Neuronal stem cell (in vitro differentiated cells): ENCODE measurements around the gene EIF6.
"Not testable (repeated sequence)": the region's sequence is repeated elsewhere in the genome, so short reads cannot be mapped to it uniquely, and the experiment has no call there.

Source experiments
- DNase-seq: peaks from one replicate; pipeline ENCODE4 v3.0.0-alpha.2; 2013; ENCODE audit warnings: low spot score
- H2AFZ ChIP-seq: one replicate; pipeline ENCODE4 v1.6.1; 2013; ENCODE audit warnings: mild to moderate bottlenecking, low read length, inconsistent platforms
- H2AK5ac ChIP-seq: 2 replicates; pipeline ENCODE4 v1.6.1; 2013; ENCODE audit warnings: low read depth, mild to moderate bottlenecking, inconsistent platforms, low read length, moderate library complexity, mixed read lengths
- H2BK120ac ChIP-seq: 2 replicates; pipeline ENCODE4 v1.6.1; 2013; ENCODE audit warnings: low read depth, mild to moderate bottlenecking, inconsistent platforms, low read length, moderate library complexity, mixed read lengths
- H2BK12ac ChIP-seq: one replicate; pipeline ENCODE4 v1.6.1; 2013; ENCODE audit warnings: low read length, inconsistent platforms
- H2BK15ac ChIP-seq: 2 replicates; pipeline ENCODE4 v1.6.1; 2013; ENCODE audit warnings: mild to moderate bottlenecking, low read length, inconsistent platforms, mixed read lengths
- H2BK5ac ChIP-seq: one replicate; pipeline ENCODE4 v1.6.1; 2013; ENCODE audit warnings: inconsistent platforms, mild to moderate bottlenecking, low read length, moderate library complexity
- H3K14ac ChIP-seq: one replicate; pipeline ENCODE4 v1.6.1; 2013; ENCODE audit warnings: low read length, inconsistent platforms
- H3K18ac ChIP-seq: 2 replicates; pipeline ENCODE4 v1.6.1; 2013; ENCODE audit warnings: low read length, inconsistent platforms
- H3K23ac ChIP-seq: 2 replicates; pipeline ENCODE4 v1.6.1; 2013; ENCODE audit warnings: low read depth, mild to moderate bottlenecking, mixed read lengths, low read length, inconsistent platforms; ENCODE audit not compliant: poor library complexity
- H3K27ac ChIP-seq: replicated peaks from 3 replicates; pipeline ENCODE4 v1.5.1; 2013; ENCODE audit warnings: low read length, inconsistent platforms
- H3K27me3 ChIP-seq, 3 experiments: 2 replicates each; pipeline ENCODE4 v1.6.1; 2013; ENCODE audit warnings: low read length in 3 of 3, mild to moderate bottlenecking in 2 of 3, inconsistent platforms in 1 of 3, low read depth in 1 of 3, mixed read lengths in 1 of 3, moderate library complexity in 1 of 3; ENCODE audit not compliant: control insufficient read depth in 3 of 3, insufficient read depth in 3 of 3
- H3K36me3 ChIP-seq, 2 donors: replicated peaks in 1 of 2; 2 replicates each; pipeline ENCODE4 v1.6.1; 2013; ENCODE audit warnings: low read length in 2 of 2; ENCODE audit not compliant: control insufficient read depth in 2 of 2, insufficient read depth in 2 of 2
- H3K4ac ChIP-seq: 2 replicates; pipeline ENCODE4 v1.6.1; 2013; ENCODE audit warnings: inconsistent platforms, mild to moderate bottlenecking, low read length, moderate library complexity
- H3K4me1 ChIP-seq, 2 donors: 1 replicate in 1 of 2; 2 replicates in 1 of 2; pipeline ENCODE4 v1.6.1; 2013; ENCODE audit warnings: low read length in 2 of 2, low read depth in 1 of 2; ENCODE audit not compliant: control insufficient read depth in 2 of 2, insufficient read depth in 1 of 2
- H3K4me2 ChIP-seq: one replicate; pipeline ENCODE4 v1.6.1; 2013; ENCODE audit warnings: mild to moderate bottlenecking, low read length, inconsistent platforms; ENCODE audit not compliant: insufficient read depth, poor library complexity, severe bottlenecking
- H3K4me3 ChIP-seq, 2 donors: 2 replicates each; pipeline ENCODE4 v1.5.1; 2013; ENCODE audit warnings: low read length in 2 of 2, mild to moderate bottlenecking in 2 of 2, inconsistent platforms in 1 of 2, moderate library complexity in 1 of 2
- H3K79me1 ChIP-seq: one replicate; pipeline ENCODE4 v1.6.1; 2013; ENCODE audit warnings: low read depth, mild to moderate bottlenecking, inconsistent platforms, low read length, moderate library complexity
- H3K9ac ChIP-seq: one replicate; pipeline ENCODE4 v1.6.1; 2013; ENCODE audit warnings: mild to moderate bottlenecking, low read depth, low read length, inconsistent platforms; ENCODE audit not compliant: poor library complexity
- H3K9me3 ChIP-seq, 2 donors: replicated peaks in 1 of 2; 2 replicates each; pipeline versions ENCODE3 to v1.6.1; 2013; ENCODE audit warnings: low read length in 2 of 2, mild to moderate bottlenecking in 2 of 2, inconsistent platforms in 1 of 2, low read depth in 1 of 2, mixed read lengths in 1 of 2, moderate library complexity in 1 of 2; ENCODE audit not compliant: control insufficient read depth in 2 of 2, insufficient read depth in 1 of 2
- H4K8ac ChIP-seq: one replicate; pipeline ENCODE4 v1.6.1; 2013; ENCODE audit warnings: low read depth, mild to moderate bottlenecking, inconsistent platforms, low read length, moderate library complexity
- H4K91ac ChIP-seq: one replicate; pipeline ENCODE4 v1.6.1; 2013; ENCODE audit warnings: low read length, low read depth, mild to moderate bottlenecking, inconsistent platforms; ENCODE audit not compliant: poor library complexity
- WGBS, 2 donors: extraction: QIAGEN DNeasy Blood & Tissue Kit; methylation state at CpG; one replicate each; pipeline ENCODE4 v1.1.7; 2013; ENCODE audit warnings: missing lambda C conversion rate in 2 of 2, mixed read lengths in 1 of 2; ENCODE audit not compliant: insufficient read length in 2 of 2, insufficient replicate concordance in 1 of 2; ENCODE audit errors: extremely low coverage in 2 of 2; 5-methylcytosine and 5-hydroxymethylcytosine counted together

Gene EIF6

DNA sequence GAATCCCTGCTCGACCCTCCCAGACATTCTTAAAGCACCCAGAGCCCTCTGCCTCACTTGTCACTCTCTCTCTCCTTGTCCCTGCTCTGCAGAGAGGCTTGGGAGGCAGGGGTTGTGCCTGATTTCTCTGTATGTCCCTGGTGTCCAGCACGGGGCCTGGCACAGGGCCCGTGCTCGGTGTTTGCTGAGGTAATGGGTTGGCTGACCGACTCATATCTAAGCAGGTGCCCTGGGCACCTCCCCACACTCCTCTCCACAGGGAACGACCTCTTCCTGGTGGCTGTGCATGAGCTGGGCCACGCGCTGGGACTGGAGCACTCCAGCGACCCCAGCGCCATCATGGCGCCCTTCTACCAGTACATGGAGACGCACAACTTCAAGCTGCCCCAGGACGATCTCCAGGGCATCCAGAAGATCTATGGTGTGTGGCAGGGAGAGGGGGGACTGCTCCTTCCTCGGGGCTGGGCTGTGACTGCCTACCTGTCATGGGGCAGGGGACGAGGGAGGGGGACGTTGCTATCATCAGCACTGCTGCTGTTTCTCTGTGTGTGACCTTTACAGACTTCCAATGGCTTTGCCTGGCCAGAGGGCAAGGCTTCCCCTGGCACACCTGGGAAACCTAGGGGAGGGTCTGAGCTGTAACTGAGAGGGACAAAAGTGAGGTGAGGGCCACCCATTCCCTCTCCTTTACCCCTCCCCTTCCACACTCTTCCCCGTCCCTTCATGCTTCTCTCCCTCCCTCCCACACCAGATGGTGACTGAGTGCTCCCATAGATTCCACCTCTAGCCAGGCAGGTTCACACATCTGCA lies 20.8 kb downstream of the EIF6 start:
- no peak overlapping the region for H3K14ac ChIP-seq
- WGBS, 2 donors, result no CpG with 5 or more reads among the region's 17 CpGs
- peak overlapping the region; percentile 94 for H2AK5ac ChIP-seq
- H3K27me3 ChIP-seq, result no peaks in the 10 kb centered on the region
- peak overlapping the region; percentile 36 for H3K23ac ChIP-seq
- H2BK120ac ChIP-seq, result peak overlapping the region; percentile 70
- DNase-seq, result no peak
- peak overlapping the region; percentile 62 for H4K91ac ChIP-seq
- peak overlapping the region; percentile 89 for H2BK12ac ChIP-seq
- no peak overlapping the region for H3K4me3 ChIP-seq
- peak overlapping the region; percentile 95 for H3K27ac ChIP-seq
- no peaks in the 10 kb centered on the region for H3K79me1 ChIP-seq
- H3K4me1 ChIP-seq, result peaks cover 7 to 39% of the 10 kb centered on the region in 2 donors
- peak overlapping the region; percentile 89 for H3K18ac ChIP-seq
- no peaks in the 10 kb centered on the region for H3K36me3 ChIP-seq
- H3K9ac ChIP-seq, result no peak overlapping the region
- peak overlapping the region; percentile 57 for H2BK5ac ChIP-seq
- peak overlapping the region; percentile 4 for H3K4ac ChIP-seq
- no peaks in the 10 kb centered on the region for H3K9me3 ChIP-seq
- peak overlapping the region; percentile 7 for H2BK15ac ChIP-seq
- H3K4me2 ChIP-seq, result peak overlapping the region; percentile 41
- no peak overlapping the region for H4K8ac ChIP-seq
- peak overlapping the region; percentile 71 for H2AFZ ChIP-seq

DNA sequence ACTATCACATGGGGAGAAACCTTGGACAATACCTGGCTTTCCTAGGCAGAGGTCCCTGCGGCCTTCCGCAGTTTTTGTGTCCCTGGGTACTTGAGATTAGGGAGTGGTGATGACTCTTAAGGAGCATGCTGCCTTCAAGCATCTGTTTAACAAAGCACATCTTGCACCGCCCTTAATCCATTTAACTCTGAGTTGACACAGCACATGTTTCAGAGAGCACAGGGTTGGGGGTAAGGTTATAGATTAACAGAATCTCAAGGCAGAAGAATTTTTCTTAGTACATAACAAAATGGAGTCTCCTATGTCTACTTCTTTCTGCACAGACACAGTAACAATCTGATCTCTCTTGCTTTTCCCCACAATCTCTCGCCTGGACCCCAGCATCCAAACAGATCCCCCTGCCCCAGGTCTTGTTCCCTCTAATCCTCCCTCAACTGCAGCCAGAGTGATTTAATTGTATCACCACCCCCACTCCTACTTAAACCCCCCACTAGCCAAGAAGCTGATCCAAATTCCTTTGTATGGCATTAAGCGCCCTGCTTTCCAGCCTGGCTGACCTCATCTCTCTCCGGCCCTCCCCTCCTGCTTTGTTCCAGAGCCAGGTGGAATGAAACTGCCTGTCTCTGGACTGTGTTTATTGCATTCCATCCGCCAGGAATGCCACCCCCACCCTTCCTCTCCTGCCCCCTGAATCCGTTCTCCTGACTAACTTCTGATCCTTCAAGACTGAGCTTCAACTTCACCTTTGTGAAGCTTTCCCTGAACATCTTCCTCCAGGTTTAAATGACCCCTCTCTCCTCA lies 21.6 kb downstream of the EIF6 start:
- H4K91ac ChIP-seq, result peak overlapping the region; percentile 62
- not testable (repeated sequence) for H3K9ac ChIP-seq, H3K4me3 ChIP-seq, H2BK120ac ChIP-seq, H2BK12ac ChIP-seq, H2BK15ac ChIP-seq, H3K4ac ChIP-seq, H3K23ac ChIP-seq, H3K14ac ChIP-seq, H4K8ac ChIP-seq, H3K27me3 ChIP-seq, H3K79me1 ChIP-seq, H3K36me3 ChIP-seq, H3K9me3 ChIP-seq
- H3K27ac ChIP-seq, result peak overlapping the region; percentile 95
- peak overlapping the region; percentile 71 for H2AFZ ChIP-seq
- H3K18ac ChIP-seq, result peak overlapping the region; percentile 89
- H2BK5ac ChIP-seq, result peak overlapping the region; percentile 57
- peak; percentile 83 for DNase-seq
- WGBS, 2 donors, result no CpG with 5 or more reads among the region's 8 CpGs
- H3K4me2 ChIP-seq, result peak overlapping the region; percentile 41
- H2AK5ac ChIP-seq, result peak overlapping the region; percentile 94
- peaks cover 7 to 39% of the 10 kb centered on the region in 2 donors for H3K4me1 ChIP-seq

DNA sequence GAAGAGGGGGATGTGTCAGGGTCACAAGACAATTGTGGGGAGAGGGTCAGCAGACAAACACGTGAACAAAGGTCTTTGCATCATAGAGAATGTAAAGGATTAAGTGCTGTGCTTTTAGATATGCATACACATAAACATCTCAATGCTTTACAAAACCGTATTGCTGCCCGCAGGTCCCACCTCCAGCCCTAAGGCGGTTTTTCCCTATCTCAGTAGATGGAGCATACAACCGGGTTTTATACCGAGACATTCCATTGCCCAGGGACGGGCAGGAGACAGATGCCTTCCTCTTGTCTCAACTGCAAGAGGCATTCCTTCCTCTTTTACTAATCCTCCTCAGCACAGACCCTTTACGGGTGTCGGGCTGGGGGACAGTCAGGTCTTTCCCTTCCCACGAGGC lies 22.3 kb downstream of the EIF6 start:
- H4K8ac ChIP-seq, H3K27me3 ChIP-seq, H2AFZ ChIP-seq, DNase-seq, H4K91ac ChIP-seq, H2BK12ac ChIP-seq, H2BK120ac ChIP-seq, H2AK5ac ChIP-seq, H2BK5ac ChIP-seq, H3K36me3 ChIP-seq, H3K4me3 ChIP-seq, H3K9me3 ChIP-seq, H3K23ac ChIP-seq, H3K4me2 ChIP-seq, H3K14ac ChIP-seq, H2BK15ac ChIP-seq, H3K79me1 ChIP-seq, H3K18ac ChIP-seq, H3K9ac ChIP-seq, H3K4ac ChIP-seq: not testable (repeated sequence)
- Histone ChIP-seq H3K4me1 (peaks cover 7 to 39% of the 10 kb centered on the region in 2 donors), H3K27ac (peak overlapping the region; percentile 50)
- WGBS, 2 donors, result no CpG with 5 or more reads among the region's 10 CpGs

DNA sequence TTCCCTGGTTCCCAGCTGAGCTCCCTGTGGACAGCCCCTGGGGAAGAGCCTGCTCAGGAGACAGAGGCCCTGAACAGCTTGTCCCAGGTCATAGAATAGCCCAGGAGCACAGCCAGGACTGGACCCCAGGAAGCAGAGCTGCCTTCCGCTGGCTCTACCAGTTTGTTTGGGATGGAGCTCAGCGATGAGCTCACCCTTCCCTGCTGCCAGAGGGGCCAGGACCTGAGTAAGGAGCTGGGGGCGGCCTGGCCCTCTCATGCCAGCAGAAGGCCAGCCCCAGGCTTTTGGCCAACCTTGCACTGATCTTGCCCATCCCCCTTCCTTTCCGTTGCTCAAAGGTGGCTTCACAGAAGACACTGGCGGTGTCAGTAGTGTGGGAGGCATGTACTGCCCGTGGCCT lies 24.1 kb downstream of the EIF6 start:
- no peak for DNase-seq
- no CpG with 5 or more reads among the region's 6 CpGs for WGBS, 2 donors
- peak overlapping the region; percentile 99 for H2BK12ac ChIP-seq

More for the DNA sequence above, 24.1 kb downstream of the EIF6 start:
- Histone ChIP-seq H3K14ac (no peak overlapping the region), H3K27ac (peak overlapping the region; percentile 11), H2AFZ (no peak overlapping the region), H2BK15ac (peak overlapping the region; percentile 100), H3K27me3 (no peaks in the 10 kb centered on the region), H3K23ac (no peak overlapping the region), H3K4me1 (peaks cover 7 to 39% of the 10 kb centered on the region in 2 donors), H3K9me3 (no peaks in the 10 kb centered on the region), H3K18ac (peak overlapping the region; percentile 97), H4K8ac (no peak overlapping the region), H2BK5ac (peak overlapping the region; percentile 95), H3K36me3 (no peaks in the 10 kb centered on the region), H3K4ac (peak overlapping the region; percentile 81), H4K91ac (peak overlapping the region; percentile 83), H3K4me3 (no peak overlapping the region), H2BK120ac (peak overlapping the region; percentile 95), H3K4me2 (no peak overlapping the region), H3K9ac (no peak overlapping the region), H3K79me1 (no peaks in the 10 kb centered on the region), H2AK5ac (peak overlapping the region; percentile 100)
